Measurements from ENCODE around the gene TJP3. TPM values are rescaled to one million over a fixed set of nuclear protein-coding genes. Genes with fewer than 3 reads are reported as not detected.

TJP3 gene
- total RNA-seq, 1 donor from 2014 or later, result 21.7 TPM

GRCh38 chr19:3743486-3743885, 35.3 kb downstream of the TJP3 start:
- Mint-ChIP-seq H3K4me3 (no peak overlapping the region), H3K27ac (no peak overlapping the region), H3K36me3 (peaks cover 10% of the 10 kb centered on the region), H3K9me3 (no peaks in the 10 kb centered on the region), H3K4me1 (no peaks in the 10 kb centered on the region), H3K27me3 (ENCODE audit: low read depth) (no peaks in the 10 kb centered on the region)
- no peak for DNase-seq (ENCODE audit: low spot score in 2 of 2, unreplicated experiment in 2 of 2)
- TF ChIP-seq CTCF (IDR thresholded peaks at IDR 0.05; ENCODE audit: unreplicated experiment), result no peak

GRCh38 chr19:3745363-3746045, 37.3 kb downstream of the TJP3 start:
- Mint-ChIP-seq H3K4me1 (no peaks in the 10 kb centered on the region), H3K4me3 (no peak overlapping the region), H3K27me3 (ENCODE audit: low read depth) (no peaks in the 10 kb centered on the region), H3K9me3 (no peaks in the 10 kb centered on the region), H3K36me3 (peaks cover 21% of the 10 kb centered on the region), H3K27ac (no peak overlapping the region)
- no peak for DNase-seq (ENCODE audit: low spot score in 2 of 2, unreplicated experiment in 2 of 2)
- no peak for TF ChIP-seq CTCF (IDR thresholded peaks at IDR 0.05; ENCODE audit: unreplicated experiment)

- TF ChIP-seq CTCF (IDR thresholded peaks at IDR 0.05; ENCODE audit: unreplicated experiment), result no peak
- no peaks in the 10 kb centered on the region for H3K4me1 Mint-ChIP-seq
- H3K36me3 Mint-ChIP-seq, result peaks cover 24% of the 10 kb centered on the region
- no peak for DNase-seq (ENCODE audit: low spot score in 2 of 2, unreplicated experiment in 2 of 2)
- no peak overlapping the region for H3K4me3 Mint-ChIP-seq
- H3K27ac Mint-ChIP-seq, result peak overlapping the region; percentile 30
- no peaks in the 10 kb centered on the region for H3K27me3 Mint-ChIP-seq (ENCODE audit: low read depth)
- H3K9me3 Mint-ChIP-seq, result no peaks in the 10 kb centered on the region
Measured at GRCh38 chr19:3746371-3747056, 38.3 kb downstream of the TJP3 start.

- Mint-ChIP-seq H3K27ac (no peak overlapping the region), H3K27me3 (ENCODE audit: low read depth) (no peaks in the 10 kb centered on the region), H3K9me3 (no peaks in the 10 kb centered on the region), H3K36me3 (peaks cover 15% of the 10 kb centered on the region), H3K4me3 (no peak overlapping the region), H3K4me1 (no peaks in the 10 kb centered on the region)
- no peak for DNase-seq (ENCODE audit: low spot score in 2 of 2, unreplicated experiment in 2 of 2)
- no peak for TF ChIP-seq CTCF (IDR thresholded peaks at IDR 0.05; ENCODE audit: unreplicated experiment)
Measured at GRCh38 chr19:3748965-3749364, 40.8 kb downstream of the TJP3 start.

GRCh38 chr19:3750211-3750610, 42.0 kb downstream of the TJP3 start:
- no peak for DNase-seq (ENCODE audit: low spot score in 2 of 2, unreplicated experiment in 2 of 2)
- no peak overlapping the region for H3K4me3 Mint-ChIP-seq
- no peaks in the 10 kb centered on the region for H3K4me1 Mint-ChIP-seq
- H3K36me3 Mint-ChIP-seq, result peaks cover 20% of the 10 kb centered on the region
- no peaks in the 10 kb centered on the region for H3K9me3 Mint-ChIP-seq
- H3K27me3 Mint-ChIP-seq (ENCODE audit: low read depth), result no peaks in the 10 kb centered on the region
- H3K27ac Mint-ChIP-seq, result no peak overlapping the region
- no peak for TF ChIP-seq CTCF (IDR thresholded peaks at IDR 0.05; ENCODE audit: unreplicated experiment)
